ENCODE data around the gene CADM2. TPM values are rescaled to one million over a fixed set of nuclear protein-coding genes. Genes with fewer than 3 reads are reported as not detected.

CADM2 gene
- total RNA-seq, 4 donors from 2014 or later: 15.6 to 51.8 (median 37.4) TPM

- H3K36me3 ChIP-seq: no peaks in the 10 kb centered on the region
- TF ChIP-seq POLR2A (IDR thresholded peaks at IDR 0.05) (no peak), CTCF (IDR thresholded peaks at IDR 0.05) (peak; percentile 55 to 85 (median 78)), EP300 (IDR thresholded peaks at IDR 0.05) (no peak)
- WGBS, 2 donors: 9 to 20% methylated on average over 4 of the region's 4 CpGs
- H3K27me3 ChIP-seq: no peaks in the 10 kb centered on the region
- H3K9me3 ChIP-seq: no peaks in the 10 kb centered on the region
- peaks cover 0 to 4% (median 0%) of the 10 kb centered on the region in 4 donors for H3K4me1 ChIP-seq
- no peak overlapping the region for H3K4me3 ChIP-seq
- no peak overlapping the region for H3K27ac ChIP-seq
- DNase-seq (ENCODE audit: low spot score in 2 of 2): peak; percentile 27 to 68
Measured at GRCh38 chr3:85576091-85576690, 617.4 kb downstream of the CADM2 start.

- Histone ChIP-seq H3K4me3 (no peak overlapping the region), H3K27me3 (no peaks in the 10 kb centered on the region), H3K27ac (no peak overlapping the region), H3K36me3 (no peaks in the 10 kb centered on the region), H3K4me1 (peaks cover 0 to 4% (median 0%) of the 10 kb centered on the region in 4 donors), H3K9me3 (no peaks in the 10 kb centered on the region)
- no peak for DNase-seq (ENCODE audit: low spot score in 2 of 2)
- 51 to 56% methylated on average over 4 of the region's 4 CpGs for WGBS, 2 donors
- TF ChIP-seq CTCF (IDR thresholded peaks at IDR 0.05): no peak
- no peak for TF ChIP-seq EP300 (IDR thresholded peaks at IDR 0.05)
- TF ChIP-seq POLR2A (IDR thresholded peaks at IDR 0.05): no peak
Measured at GRCh38 chr3:85576697-85577200, 618.0 kb downstream of the CADM2 start.

GRCh38 chr3:85584779-85585356 lies 626.1 kb downstream of the CADM2 start:
- Histone ChIP-seq H3K36me3 (no peaks in the 10 kb centered on the region), H3K27ac (no peak overlapping the region), H3K4me3 (no peak overlapping the region), H3K27me3 (no peaks in the 10 kb centered on the region), H3K9me3 (no peaks in the 10 kb centered on the region), H3K4me1 (peaks cover 0 to 13% (median 0%) of the 10 kb centered on the region in 4 donors)
- 94 to 97% methylated on average over 7 of the region's 7 CpGs for WGBS, 2 donors
- DNase-seq (ENCODE audit: low spot score in 2 of 2): no peak
- TF ChIP-seq EP300 (IDR thresholded peaks at IDR 0.05): no peak

GRCh38 chr3:85586018-85586417 lies 627.2 kb downstream of the CADM2 start:
- DNase-seq (ENCODE audit: low spot score in 2 of 2): no peak
- H3K9me3 ChIP-seq: no peaks in the 10 kb centered on the region
- peaks cover 0 to 13% (median 0%) of the 10 kb centered on the region in 4 donors for H3K4me1 ChIP-seq
- 72 to 76% methylated on average over 3 of the region's 3 CpGs for WGBS, 2 donors
- TF ChIP-seq EP300 (IDR thresholded peaks at IDR 0.05) (no peak), POLR2A (IDR thresholded peaks at IDR 0.05) (no peak)
- no peak overlapping the region for H3K27ac ChIP-seq
- H3K4me3 ChIP-seq: no peak overlapping the region
- no peaks in the 10 kb centered on the region for H3K27me3 ChIP-seq
- no peaks in the 10 kb centered on the region for H3K36me3 ChIP-seq

GRCh38 chr3:85589145-85589544 lies 630.4 kb downstream of the CADM2 start:
- no peaks in the 10 kb centered on the region for H3K9me3 ChIP-seq
- no peak overlapping the region for H3K4me3 ChIP-seq
- DNase-seq (ENCODE audit: low spot score in 2 of 2): no peak
- no peaks in the 10 kb centered on the region for H3K27me3 ChIP-seq
- H3K36me3 ChIP-seq: no peaks in the 10 kb centered on the region
- H3K4me1 ChIP-seq: peaks cover 0 to 13% (median 0%) of the 10 kb centered on the region in 4 donors
- H3K27ac ChIP-seq: no peak overlapping the region
- 45 to 46% methylated on average over 3 of the region's 3 CpGs for WGBS, 2 donors
- TF ChIP-seq EP300 (IDR thresholded peaks at IDR 0.05): no peak
- TF ChIP-seq CTCF (IDR thresholded peaks at IDR 0.05): no peak
- no peak for TF ChIP-seq POLR2A (IDR thresholded peaks at IDR 0.05)

GRCh38 chr3:85591451-85591850 lies 632.7 kb downstream of the CADM2 start:
- Histone ChIP-seq H3K4me3 (no peak overlapping the region), H3K4me1 (peaks cover 0 to 13% (median 0%) of the 10 kb centered on the region in 4 donors), H3K9me3 (no peaks in the 10 kb centered on the region), H3K36me3 (no peaks in the 10 kb centered on the region), H3K27ac (no peak overlapping the region), H3K27me3 (no peaks in the 10 kb centered on the region)
- 62 to 68% methylated on average over 2 of the region's 2 CpGs for WGBS, 2 donors
- DNase-seq (ENCODE audit: low spot score in 2 of 2): no peak
- TF ChIP-seq EP300 (IDR thresholded peaks at IDR 0.05): no peak
- no peak for TF ChIP-seq CTCF (IDR thresholded peaks at IDR 0.05)
- no peak for TF ChIP-seq POLR2A (IDR thresholded peaks at IDR 0.05)
